ENCODE measurements around the gene TFEB. TPM values are rescaled to one million over a fixed set of nuclear protein-coding genes. Genes with fewer than 3 reads are reported as not detected.

Gene TFEB
- total and polyA plus RNA-seq, 2 donors (not counting 3 experiments of a cell fraction or from before 2014, with no cell fraction given): 4.9 to 6.6 TPM

DNA sequence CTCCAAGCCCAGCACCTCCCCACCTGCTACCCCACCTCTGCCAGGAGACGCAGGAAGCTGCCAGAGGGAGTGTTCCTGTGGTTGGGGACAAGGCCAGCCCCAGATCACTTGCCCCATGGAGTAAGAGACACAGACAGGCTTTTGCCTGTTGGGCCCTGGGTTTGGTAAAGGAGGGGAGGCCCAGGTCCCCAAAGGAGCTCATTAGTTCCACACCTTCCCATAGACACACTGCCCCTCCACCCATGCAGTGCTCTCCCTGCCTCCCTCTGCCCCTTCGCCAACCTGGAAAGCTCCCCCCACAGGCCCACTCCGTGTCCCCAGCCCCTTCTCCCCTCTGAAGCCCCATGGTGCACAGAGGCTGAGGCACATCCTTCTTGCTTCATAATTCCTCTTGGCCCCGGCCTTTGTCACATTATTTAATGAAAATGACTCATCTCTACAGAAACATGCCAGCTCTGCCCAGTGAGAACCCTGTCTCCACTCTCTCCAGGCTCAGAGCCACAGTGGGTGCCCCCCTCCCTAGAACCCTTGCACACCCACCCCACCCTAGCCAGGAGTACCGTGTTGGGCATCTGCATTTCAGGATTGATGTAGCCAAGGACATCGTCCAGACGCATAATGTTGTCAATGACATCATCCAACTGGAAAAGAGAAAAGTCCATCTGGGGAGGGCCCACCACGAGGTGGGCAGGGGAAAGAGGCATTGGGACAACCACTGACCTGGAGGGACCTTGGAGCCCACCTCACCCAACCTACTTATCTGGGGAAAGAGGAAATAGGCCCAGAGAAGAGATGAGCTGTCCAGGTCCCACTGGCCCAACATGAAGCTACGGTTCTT lies 46.0 kb downstream of the TFEB start:
- no peaks in the 10 kb centered on the region for H3K9me3 ChIP-seq (replicated peaks; ENCODE audit: control insufficient read depth, insufficient read depth, low read length)
- CTCF ChIA-PET: interaction anchor here (0.6 to 2.7 kb wide), 3 partner anchors 23 to 97 kb away, joined by 4 to 16 read pairs (median 5); no protein-coding TSS in a partner anchor
- no peak overlapping the region for H3K9ac ChIP-seq (replicated peaks; ENCODE audit: extremely low read depth, insufficient read depth, low read length)
- no TSS peak for BruUV-seq (replicated peaks)
- H3K9me1 ChIP-seq (replicated peaks; ENCODE audit: control insufficient read depth, extremely low read depth, insufficient read depth, low read length): no peaks in the 10 kb centered on the region
- no peak overlapping the region for H3K27ac ChIP-seq (ENCODE audit: insufficient read depth, low read depth, low read length)
- H3K79me2 ChIP-seq (ENCODE audit: control insufficient read depth, insufficient read depth, low read length): no peaks in the 10 kb centered on the region
- POLR2A ChIA-PET: no interaction called here
- no peak for TF ChIP-seq POLR2A (IDR thresholded peaks at IDR 0.05; ENCODE audit: low read depth, low read length)
- peak; percentile 22 for TF ChIP-seq FOS (IDR thresholded peaks at IDR 0.05; ENCODE audit: borderline replicate concordance, insufficient read depth, low read length)
- no peak for TF ChIP-seq JUN (IDR thresholded peaks at IDR 0.05; ENCODE audit: borderline replicate concordance, insufficient read depth, insufficient read length, low read depth)
- no peaks in the 10 kb centered on the region for H3K36me3 ChIP-seq (ENCODE audit: control insufficient read depth in 2 of 2, extremely low read depth in 1 of 2, insufficient read depth in 2 of 2, low read length in 2 of 2)
- H3K27me3 ChIP-seq (ENCODE audit: control insufficient read depth in 2 of 2, insufficient read depth in 2 of 2, low read length in 2 of 2): no peaks in the 10 kb centered on the region
- DNase-seq (ENCODE audit: low read depth, low spot score): no peak
- dilution Hi-C loops (cut with MboI; ENCODE audit: extremely low pct_ligation_motif_present, low sequenced_read_pairs): no loop called here
- intact Hi-C loops (cut with micrococcal nuclease): no loop called here
- no peaks in the 10 kb centered on the region for H4K20me1 ChIP-seq (replicated peaks; ENCODE audit: control insufficient read depth, extremely low read depth, insufficient read depth, low read length)
- no peak overlapping the region for H3K4me3 ChIP-seq (replicated peaks in 1 of 3; ENCODE audit: insufficient read depth in 1 of 3, low read depth in 1 of 3, low read length in 3 of 3)
- H3K4me1 ChIP-seq (ENCODE audit: control insufficient read depth, extremely low read depth, insufficient read depth, low read length): no peaks in the 10 kb centered on the region
- H3K4me2 ChIP-seq (ENCODE audit: insufficient read depth, low read length): no peak overlapping the region
- FAIRE-seq: no peak
- no peak overlapping the region for H2AFZ ChIP-seq (ENCODE audit: low read depth, low read length)

DNA sequence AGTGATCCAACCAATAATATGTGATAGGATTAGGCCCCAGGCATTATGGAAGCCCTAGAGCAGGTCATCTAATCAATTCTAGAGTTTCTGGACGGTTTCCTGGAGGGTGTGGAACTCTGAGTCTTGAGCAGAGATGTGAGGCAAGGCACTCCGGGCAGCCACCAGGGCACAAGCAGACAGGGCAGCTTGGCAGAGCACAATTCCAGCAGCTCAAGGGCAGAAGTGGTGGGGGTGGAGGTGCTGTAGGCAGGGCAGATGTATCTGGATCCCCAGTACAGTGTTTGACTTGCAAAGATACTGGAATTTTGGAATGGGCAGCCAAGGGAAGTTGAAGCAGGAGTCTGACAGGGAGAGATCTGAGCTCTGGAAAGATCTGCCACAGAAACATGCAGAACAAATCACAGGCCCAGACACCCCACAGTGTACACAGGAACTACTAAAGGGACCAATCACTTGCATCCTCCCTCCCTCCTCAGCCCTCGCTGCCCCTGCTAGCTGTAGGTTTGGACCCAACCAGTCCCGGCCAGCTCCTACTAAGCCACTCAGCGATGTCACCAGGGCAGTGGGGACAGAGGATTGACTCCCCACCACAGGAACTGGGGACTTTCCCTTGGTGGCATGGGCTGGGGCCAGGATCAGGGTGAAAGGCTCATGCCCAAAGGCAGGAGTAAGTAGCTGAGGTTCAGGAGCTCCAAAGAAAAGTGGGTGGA lies 47.0 kb downstream of the TFEB start:
- no peak overlapping the region for H3K27ac ChIP-seq (ENCODE audit: insufficient read depth, low read depth, low read length)
- H3K27me3 ChIP-seq (ENCODE audit: control insufficient read depth in 2 of 2, insufficient read depth in 2 of 2, low read length in 2 of 2): no peaks in the 10 kb centered on the region
- no peak overlapping the region for H3K9ac ChIP-seq (replicated peaks; ENCODE audit: extremely low read depth, insufficient read depth, low read length)
- no peak overlapping the region for H3K4me3 ChIP-seq (replicated peaks in 1 of 3; ENCODE audit: insufficient read depth in 1 of 3, low read depth in 1 of 3, low read length in 3 of 3)
- CTCF ChIA-PET: interaction anchor here (0.7 to 2.7 kb wide), 5 partner anchors 10 to 107 kb away, joined by 3 to 16 read pairs (median 3); no protein-coding TSS in a partner anchor
- BruUV-seq (replicated peaks): no TSS peak
- H3K79me2 ChIP-seq (ENCODE audit: control insufficient read depth, insufficient read depth, low read length): no peaks in the 10 kb centered on the region
- H3K4me2 ChIP-seq (ENCODE audit: insufficient read depth, low read length): no peak overlapping the region
- H3K9me3 ChIP-seq (replicated peaks; ENCODE audit: control insufficient read depth, insufficient read depth, low read length): no peaks in the 10 kb centered on the region
- no peak overlapping the region for H2AFZ ChIP-seq (ENCODE audit: low read depth, low read length)
- POLR2A ChIA-PET: no interaction called here
- FAIRE-seq (no peak), DNase-seq (ENCODE audit: low read depth, low spot score) (no peak)
- H3K36me3 ChIP-seq (ENCODE audit: control insufficient read depth in 2 of 2, extremely low read depth in 1 of 2, insufficient read depth in 2 of 2, low read length in 2 of 2): no peaks in the 10 kb centered on the region
- no peak for TF ChIP-seq FOS (IDR thresholded peaks at IDR 0.05; ENCODE audit: borderline replicate concordance, insufficient read depth, low read length)
- TF ChIP-seq, protein P1, sequence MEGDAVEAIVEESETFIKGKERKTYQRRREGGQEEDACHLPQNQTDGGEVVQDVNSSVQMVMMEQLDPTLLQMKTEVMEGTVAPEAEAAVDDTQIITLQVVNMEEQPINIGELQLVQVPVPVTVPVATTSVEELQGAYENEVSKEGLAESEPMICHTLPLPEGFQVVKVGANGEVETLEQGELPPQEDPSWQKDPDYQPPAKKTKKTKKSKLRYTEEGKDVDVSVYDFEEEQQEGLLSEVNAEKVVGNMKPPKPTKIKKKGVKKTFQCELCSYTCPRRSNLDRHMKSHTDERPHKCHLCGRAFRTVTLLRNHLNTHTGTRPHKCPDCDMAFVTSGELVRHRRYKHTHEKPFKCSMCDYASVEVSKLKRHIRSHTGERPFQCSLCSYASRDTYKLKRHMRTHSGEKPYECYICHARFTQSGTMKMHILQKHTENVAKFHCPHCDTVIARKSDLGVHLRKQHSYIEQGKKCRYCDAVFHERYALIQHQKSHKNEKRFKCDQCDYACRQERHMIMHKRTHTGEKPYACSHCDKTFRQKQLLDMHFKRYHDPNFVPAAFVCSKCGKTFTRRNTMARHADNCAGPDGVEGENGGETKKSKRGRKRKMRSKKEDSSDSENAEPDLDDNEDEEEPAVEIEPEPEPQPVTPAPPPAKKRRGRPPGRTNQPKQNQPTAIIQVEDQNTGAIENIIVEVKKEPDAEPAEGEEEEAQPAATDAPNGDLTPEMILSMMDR (IDR thresholded peaks at IDR 0.05; ENCODE audit: extremely low read depth in 1 of 2, insufficient read depth in 1 of 2, low read depth in 1 of 2, low read length in 2 of 2): no peak
- no peak for TF ChIP-seq POLR2AphosphoS5 (IDR thresholded peaks at IDR 0.05; ENCODE audit: insufficient read depth, low read depth, low read length)
- no peak for TF ChIP-seq GATA2 (IDR thresholded peaks at IDR 0.05; ENCODE audit: insufficient read depth, insufficient read length, low read depth, low read length)
- TF ChIP-seq POLR2A (IDR thresholded peaks at IDR 0.05; ENCODE audit: low read depth, low read length): no peak
- no peak for TF ChIP-seq MYC (IDR thresholded peaks at IDR 0.05; ENCODE audit: low read depth, low read length)
- TF ChIP-seq EZH2 (IDR thresholded peaks at IDR 0.05; ENCODE audit: borderline replicate concordance, low read depth, low read length, severe bottlenecking): no peak
- no peak for TF ChIP-seq JUN (IDR thresholded peaks at IDR 0.05; ENCODE audit: borderline replicate concordance, insufficient read depth, insufficient read length, low read depth)
- TF ChIP-seq, protein P2, sequence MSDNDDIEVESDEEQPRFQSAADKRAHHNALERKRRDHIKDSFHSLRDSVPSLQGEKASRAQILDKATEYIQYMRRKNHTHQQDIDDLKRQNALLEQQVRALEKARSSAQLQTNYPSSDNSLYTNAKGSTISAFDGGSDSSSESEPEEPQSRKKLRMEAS (IDR thresholded peaks at IDR 0.05; ENCODE audit: insufficient read depth, insufficient read length): no peak
- no peaks in the 10 kb centered on the region for H4K20me1 ChIP-seq (replicated peaks; ENCODE audit: control insufficient read depth, extremely low read depth, insufficient read depth, low read length)
- dilution Hi-C loops (cut with MboI; ENCODE audit: extremely low pct_ligation_motif_present, low sequenced_read_pairs): no loop called here
- intact Hi-C loops (cut with micrococcal nuclease): no loop called here
- H3K9me1 ChIP-seq (replicated peaks; ENCODE audit: control insufficient read depth, extremely low read depth, insufficient read depth, low read length): no peaks in the 10 kb centered on the region
- H3K4me1 ChIP-seq (ENCODE audit: control insufficient read depth, extremely low read depth, insufficient read depth, low read length): peaks cover under 1% of the 10 kb centered on the region

All from endothelial cell of umbilical vein (primary cell).